ENCODE results near the gene CAV2.

CAV2 gene

DNA sequence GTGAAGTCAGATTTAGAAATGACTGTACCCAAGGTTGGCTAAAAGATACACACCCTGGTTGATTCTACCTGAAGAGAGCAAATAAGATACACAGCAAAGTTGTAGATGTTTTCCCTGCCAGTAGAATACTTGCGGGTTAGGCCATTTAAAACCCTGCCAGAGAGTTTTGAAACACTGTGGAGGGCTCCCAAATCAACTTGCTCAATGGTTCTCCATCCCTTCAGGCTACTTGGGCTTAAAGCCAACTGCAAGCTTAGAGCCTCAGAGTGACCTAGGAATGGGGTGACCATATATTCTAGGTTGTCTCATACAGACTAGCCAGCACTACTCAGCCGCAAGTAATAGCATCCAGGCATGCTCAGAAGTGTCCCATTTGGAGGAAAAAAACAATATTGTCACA, 35.3 kb downstream of the CAV2 start:
- FAIRE-seq (no peak), DNase-seq (ENCODE audit: insufficient read length, low spot score) (no peak)
- TF ChIP-seq CTCF (IDR thresholded peaks at IDR 0.05; ENCODE audit: insufficient read depth, missing control alignments) = no peak

- DNase-seq (ENCODE audit: insufficient read length, low spot score) (no peak), FAIRE-seq (no peak)
- TF ChIP-seq CTCF (IDR thresholded peaks at IDR 0.05; ENCODE audit: insufficient read depth, missing control alignments) = no peak
Measured at GRCh38 chr7:116535416-116535815, 35.9 kb downstream of the CAV2 start.

GRCh38 chr7:116538138-116538537, 38.6 kb downstream of the CAV2 start:
- no peak for DNase-seq (ENCODE audit: insufficient read length, low spot score)
- FAIRE-seq = no peak
- TF ChIP-seq CTCF (IDR thresholded peaks at IDR 0.05; ENCODE audit: insufficient read depth, missing control alignments) = no peak

GRCh38 chr7:116539879-116540278, 40.3 kb downstream of the CAV2 start:
- FAIRE-seq = no peak
- no peak for DNase-seq (ENCODE audit: insufficient read length, low spot score)
- TF ChIP-seq CTCF (IDR thresholded peaks at IDR 0.05; ENCODE audit: insufficient read depth, missing control alignments) = no peak

- no peak for FAIRE-seq
- no peak for TF ChIP-seq CTCF (IDR thresholded peaks at IDR 0.05; ENCODE audit: insufficient read depth, missing control alignments)
- no peak for DNase-seq (ENCODE audit: insufficient read length, low spot score)
Measured at GRCh38 chr7:116540743-116541142, 41.2 kb downstream of the CAV2 start.

DNA sequence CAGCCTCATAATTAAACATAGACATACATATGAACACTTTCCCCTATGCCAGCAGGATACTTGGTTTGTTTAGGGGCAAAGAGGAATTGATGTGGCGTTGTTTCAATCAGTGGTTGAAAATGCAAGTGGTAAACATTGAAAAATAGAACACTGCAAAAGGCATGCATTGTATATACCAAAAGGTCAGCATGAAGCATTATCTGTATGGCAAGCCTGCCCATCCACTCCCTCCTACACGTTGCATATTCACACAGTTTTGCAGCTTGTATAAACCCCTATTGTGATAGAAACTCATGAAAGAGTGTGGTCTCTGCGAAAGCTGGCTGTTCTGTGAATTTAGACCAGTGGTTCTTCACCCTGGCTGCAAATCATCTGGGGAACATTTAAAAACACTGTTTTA, 42.4 kb downstream of the CAV2 start:
- DNase-seq (ENCODE audit: insufficient read length, low spot score) = no peak
- no peak for TF ChIP-seq CTCF (IDR thresholded peaks at IDR 0.05; ENCODE audit: insufficient read depth, missing control alignments)
- no peak for FAIRE-seq

DNA sequence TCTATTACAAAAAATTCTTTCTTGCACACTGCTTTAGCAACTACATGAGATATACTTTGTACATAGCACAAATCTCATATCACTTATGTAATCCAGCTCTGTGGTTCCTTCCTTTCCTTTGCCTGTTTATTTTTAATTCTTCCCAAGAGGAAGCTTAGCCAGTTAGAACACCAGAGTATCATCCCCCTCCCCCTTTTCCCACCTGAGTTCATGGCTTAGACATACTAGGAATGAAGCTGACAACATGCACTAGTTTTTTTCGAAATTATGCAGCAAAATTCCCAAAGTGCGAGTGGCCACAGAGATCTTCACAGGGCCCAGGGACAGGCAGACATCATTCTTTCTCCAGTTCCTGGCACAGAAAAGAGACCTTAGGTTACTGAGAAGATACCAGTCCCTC, 43.1 kb downstream of the CAV2 start:
- TF ChIP-seq CTCF (IDR thresholded peaks at IDR 0.05; ENCODE audit: insufficient read depth, missing control alignments) = no peak
- FAIRE-seq = no peak
- DNase-seq (ENCODE audit: insufficient read length, low spot score) = no peak

All from D721Med (cell line).